ENCODE data around the gene LATS2.

- TF ChIP-seq, protein P1, sequence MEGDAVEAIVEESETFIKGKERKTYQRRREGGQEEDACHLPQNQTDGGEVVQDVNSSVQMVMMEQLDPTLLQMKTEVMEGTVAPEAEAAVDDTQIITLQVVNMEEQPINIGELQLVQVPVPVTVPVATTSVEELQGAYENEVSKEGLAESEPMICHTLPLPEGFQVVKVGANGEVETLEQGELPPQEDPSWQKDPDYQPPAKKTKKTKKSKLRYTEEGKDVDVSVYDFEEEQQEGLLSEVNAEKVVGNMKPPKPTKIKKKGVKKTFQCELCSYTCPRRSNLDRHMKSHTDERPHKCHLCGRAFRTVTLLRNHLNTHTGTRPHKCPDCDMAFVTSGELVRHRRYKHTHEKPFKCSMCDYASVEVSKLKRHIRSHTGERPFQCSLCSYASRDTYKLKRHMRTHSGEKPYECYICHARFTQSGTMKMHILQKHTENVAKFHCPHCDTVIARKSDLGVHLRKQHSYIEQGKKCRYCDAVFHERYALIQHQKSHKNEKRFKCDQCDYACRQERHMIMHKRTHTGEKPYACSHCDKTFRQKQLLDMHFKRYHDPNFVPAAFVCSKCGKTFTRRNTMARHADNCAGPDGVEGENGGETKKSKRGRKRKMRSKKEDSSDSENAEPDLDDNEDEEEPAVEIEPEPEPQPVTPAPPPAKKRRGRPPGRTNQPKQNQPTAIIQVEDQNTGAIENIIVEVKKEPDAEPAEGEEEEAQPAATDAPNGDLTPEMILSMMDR (tag by site-specific recombination; IDR thresholded peaks at IDR 0.05), result no peak
- no peak for TF ChIP-seq PATZ1 (tag by site-specific recombination; IDR thresholded peaks at IDR 0.05)
- no peak for TF ChIP-seq ZNF768 (tag by site-specific recombination; IDR thresholded peaks at IDR 0.05)
- no peak for TF ChIP-seq ZNF623 (tag by site-specific recombination; IDR thresholded peaks at IDR 0.05)
- no peak for TF ChIP-seq YY1 (tag by site-specific recombination; IDR thresholded peaks at IDR 0.05)
- TF ChIP-seq KLF1 (tag by site-specific recombination; IDR thresholded peaks at IDR 0.05), result no peak
These were observed 60.7 kb downstream of the LATS2 start for GRCh38 chr13:21000647-21001046.

All from HEK293 (cell line).